K562 (cell line): ENCODE results near the gene DPY19L3. TPM values are rescaled to one million over a fixed set of nuclear protein-coding genes. Genes with fewer than 3 reads are reported as not detected.

ENCODE experiments used
- ATAC-seq: fragments of 200-7000 bp; cut with Tn5 transposase; 3 replicates; pipeline ENCODE4 v1.9.1; 2020; ENCODE audit warnings: moderate library complexity
- BruUV-seq: library from RNA; stranded (reverse); fragments of 400-500 nt; replicated peaks from 2 replicates; lab custom pipeline; 2021; lab: Mats Ljungman, UMichigan
- CTCF ChIA-PET: fragments of 300-600 bp; formaldehyde crosslinking; extraction: SDS; loops from one replicate; lab custom pipeline; 2021; ENCODE audit warnings: low intra/inter-chr PET ratio; lab: Yijun Ruan, JAX
- POLR2A ChIA-PET: fragments of 300-600, 350-650 bp; sonication (Branson Sonifier 250); formaldehyde crosslinking; extraction: SDS; loops from one replicate; lab custom pipeline; 2021; ENCODE audit warnings: antibody characterized with exemption, inconsistent platforms; lab: Yijun Ruan, JAX
- DNase-seq, 4 experiments: peaks; one replicate each; pipeline versions ENCODE4 v3.0.0 to v3.0.0-alpha.2; 2011 to 2018; ENCODE audit warnings: low spot score in 3 of 4, mixed read lengths in 3 of 4; ENCODE audit errors: extremely low read depth in 1 of 4
- FAIRE-seq: peaks from 2 replicates; lab custom pipeline; 2011; peaks lifted over from hg19 to GRCh38; lab: Jason Lieb, UNC
- H2AFZ ChIP-seq: 2 replicates; pipeline ENCODE4 v1.6.0; 2011; ENCODE audit warnings: low read depth, low read length, control low read depth, inconsistent platforms
- H3K27ac ChIP-seq: fragments of 200-600 bp; 3 replicates; pipeline ENCODE4 v1.8.0; 2011; ENCODE audit warnings: low read depth, mild to moderate bottlenecking, control low read depth, inconsistent platforms, low read length, moderate library complexity, mixed read lengths; ENCODE audit errors: extremely low read depth
- H3K27me3 ChIP-seq, 2 experiments: fragments of 300-600 bp in 1 of 2; 2 replicates in 1 of 2; 3 replicates in 1 of 2; pipeline versions ENCODE4 v1.6.0 to v1.8.0; 2011; ENCODE audit warnings: inconsistent platforms in 2 of 2, low read length in 2 of 2, mild to moderate bottlenecking in 1 of 2, mixed read lengths in 1 of 2, moderate library complexity in 1 of 2; ENCODE audit not compliant: control insufficient read depth in 2 of 2, insufficient read depth in 2 of 2
- H3K36me3 ChIP-seq: fragments of 300-600 bp; 3 replicates; pipeline ENCODE4 v1.8.0; 2011; ENCODE audit warnings: mild to moderate bottlenecking, low read length, inconsistent platforms; ENCODE audit not compliant: control insufficient read depth, insufficient read depth
- H3K4me1 ChIP-seq, 2 experiments: fragments of 200-600 bp in 1 of 2; replicated peaks in 1 of 2; 2 replicates in 1 of 2; 3 replicates in 1 of 2; pipeline versions ENCODE4 v1.5.1 to v1.8.0; 2011; ENCODE audit warnings: inconsistent platforms in 2 of 2, low read length in 2 of 2, mild to moderate bottlenecking in 1 of 2, mixed read lengths in 1 of 2, moderate library complexity in 1 of 2; ENCODE audit not compliant: control insufficient read depth in 2 of 2, insufficient read depth in 2 of 2
- H3K4me2 ChIP-seq: 2 replicates; pipeline ENCODE4 v1.6.1; 2011; ENCODE audit warnings: low read length, control low read depth, inconsistent platforms, mixed read lengths; ENCODE audit not compliant: insufficient read depth
- H3K4me3 ChIP-seq: fragments of 200-600 bp; sonication (generic), shearing (Covaris generic); 2 replicates; pipeline ENCODE4 v1.5.1; 2016; ENCODE audit warnings: control low read depth, inconsistent platforms
- H3K79me2 ChIP-seq: fragments of 200-600 bp; 3 replicates; pipeline ENCODE4 v1.8.0; 2011; ENCODE audit warnings: low read length, inconsistent platforms; ENCODE audit not compliant: control insufficient read depth, insufficient read depth
- H3K9ac ChIP-seq, 2 experiments: 2 replicates each; pipeline versions ENCODE4 v1.6.0 to v1.6.1; 2011; ENCODE audit warnings: low read depth in 2 of 2, low read length in 2 of 2, control low read depth in 1 of 2, inconsistent platforms in 1 of 2, mild to moderate bottlenecking in 1 of 2, mixed read lengths in 1 of 2; ENCODE audit not compliant: insufficient read depth in 1 of 2
- H3K9me1 ChIP-seq: one replicate; pipeline ENCODE4 v1.6.0; 2011; ENCODE audit warnings: inconsistent platforms, mild to moderate bottlenecking, low read length, moderate library complexity; ENCODE audit not compliant: control insufficient read depth, insufficient read depth
- H3K9me3 ChIP-seq: replicated peaks from 2 replicates; pipeline ENCODE4 v1.5.1; 2011; ENCODE audit warnings: low read depth, low read length, inconsistent platforms; ENCODE audit not compliant: control insufficient read depth, insufficient read depth
- H4K20me1 ChIP-seq: replicated peaks from 2 replicates; pipeline ENCODE4 v1.6.1; 2011; ENCODE audit warnings: low read length, inconsistent platforms, mixed read lengths; ENCODE audit not compliant: control insufficient read depth, insufficient read depth
- BHLHE40 ChIP-seq: IDR thresholded peaks from 2 replicates; pipeline ENCODE4 v1.6.1; 2011; ENCODE audit warnings: low read length, improper control_type of control experiment
- CAMTA2 ChIP-seq: fragments of 250-450 bp; sonication (Bioruptor Pico); conservative IDR thresholded peaks from 2 replicates; pipeline ENCODE4 v1.5.1; 2022
- CSDE1 ChIP-seq, 2 experiments: fragments of 450-650 bp; IDR thresholded peaks; 2 replicates each; pipeline ENCODE4 v1.6.1; 2016; ENCODE audit warnings: mild to moderate bottlenecking in 1 of 2
- EP400 ChIP-seq: fragments of 450-650 bp; IDR thresholded peaks from 2 replicates; pipeline ENCODE4 v1.6.1; 2017; ENCODE audit warnings: antibody characterized with exemption, mild to moderate bottlenecking, moderate library complexity
- FOS ChIP-seq: IDR thresholded peaks from 3 replicates; pipeline ENCODE4 v1.6.1; 2011; ENCODE audit not compliant: insufficient read length; ENCODE audit errors: extremely low read depth
- ILK ChIP-seq: fragments of 450-650 bp; IDR thresholded peaks from 2 replicates; pipeline ENCODE4 v1.6.1; 2016; ENCODE audit warnings: missing genetic modification characterization, low read depth, mild to moderate bottlenecking, missing compliant biosample characterization, moderate library complexity, borderline replicate concordance
- NEUROD1 ChIP-seq: fragments of 150-350 bp; IDR thresholded peaks from 2 replicates; pipeline ENCODE4 v1.6.1; 2014; ENCODE audit warnings: borderline replicate concordance, low read length, low read depth; ENCODE audit not compliant: partially characterized antibody
- POLR2B ChIP-seq: fragments of 450-650 bp; IDR thresholded peaks from 2 replicates; pipeline ENCODE4 v1.6.1; 2018; ENCODE audit warnings: low read depth; ENCODE audit not compliant: partially characterized antibody
- PTBP1 ChIP-seq: fragments of 200-400 bp; formaldehyde crosslinking; IDR thresholded peaks from 2 replicates; pipeline ENCODE4 v1.6.1; 2017; ENCODE audit warnings: low read depth, low read length
- TCF7L2 ChIP-seq: fragments of 150-350 bp; IDR thresholded peaks from 2 replicates; pipeline ENCODE4 v1.6.1; 2016; ENCODE audit warnings: low read depth, mild to moderate bottlenecking, low read length, moderate library complexity
- WHSC1 ChIP-seq: IDR thresholded peaks from one replicate; pipeline ENCODE4 v1.6.1; 2012; ENCODE audit warnings: low read length, control low read depth, inconsistent platforms
- XRCC4 ChIP-seq: IDR thresholded peaks from one replicate; pipeline ENCODE4 v1.6.1; 2011; ENCODE audit not compliant: insufficient read depth, insufficient read length; ENCODE audit errors: extremely low read depth
- ZNF316 ChIP-seq: fragments of 450-650 bp; IDR thresholded peaks from 2 replicates; pipeline ENCODE4 v1.6.1; 2016
- ZNF717 ChIP-seq: fragments of 250-450 bp; sonication (Bioruptor Pico); IDR thresholded peaks from 2 replicates; pipeline ENCODE4 v1.5.0; 2021
- ZNF76 ChIP-seq: fragments of 250-450 bp; sonication (Bioruptor Pico); IDR thresholded peaks from 2 replicates; pipeline ENCODE4 v1.4.0; 2020; ENCODE audit warnings: mild to moderate bottlenecking, moderate library complexity, borderline replicate concordance
- ZNF79 ChIP-seq: fragments of 250-450 bp; sonication (Bioruptor Pico); IDR thresholded peaks from 2 replicates; pipeline ENCODE4 v1.4.0; 2020; ENCODE audit warnings: low read depth, mild to moderate bottlenecking, moderate library complexity
- WGBS: fragments of 100-300 bp; shearing (Covaris generic); methylation state at CpG from one replicate; pipeline ENCODE4 v1.1.6; 2016; ENCODE audit warnings: low coverage, mixed read lengths; ENCODE audit not compliant: insufficient coverage; ENCODE audit errors: missing lambda C conversion rate; 5-methylcytosine and 5-hydroxymethylcytosine counted together
- in situ Hi-C: fragments of 300-500 bp; cut with MboI; formaldehyde crosslinking; loops from 4 replicates; pipeline ENCODE4 v1.15.0; 2018; ENCODE audit warnings: inconsistent platforms, mixed read lengths
- intact Hi-C: fragments of 100-400 bp; cut with micrococcal nuclease; formaldehyde crosslinking; loops from 2 replicates; pipeline ENCODE4 v1.14.2; 2022
- polyA plus RNA-seq, 8 experiments: library from polyadenylated mRNA; depleted of rRNA in 4 of 8; stranded (reverse) in 5 of 8; unstranded in 3 of 8; fragments of >200 nt; fragmentation: Nextera tagmentation in 2 of 8; fragmentation: Illumina TruSeq in 1 of 8; extraction: Ambion mirVana in 2 of 8; extraction: Trizol in 1 of 8; gene quantifications; 2 replicates each; pipeline versions ENCODE4 v1.2.1 to v1.2.3, GENCODE V29; 2011 to 2014; ENCODE audit warnings: inconsistent platforms in 1 of 8, missing spikeins in 1 of 8
- total RNA-seq, 7 experiments: library from RNA; depleted of rRNA in 6 of 7; stranded (reverse); fragments of >200 nt in 6 of 7; fragmentation: Illumina TruSeq in 2 of 7; extraction: Trizol in 2 of 7; gene quantifications; 2 replicates each; pipeline versions ENCODE4 v1.2.1 to v1.2.3, GENCODE V29; 2011 to 2021; ENCODE audit warnings: low replicate concordance in 1 of 7
- TF ChIP-seq, protein P1 (sequence below): conservative IDR thresholded peaks from 2 replicates; pipeline ENCODE4 v1.6.1; 2011; ENCODE audit warnings: low read depth, mild to moderate bottlenecking, low read length; ENCODE audit not compliant: control insufficient read depth

DPY19L3 gene
- total and polyA plus RNA-seq, 9 of the 15 experiments (the other 6 are each of a cell fraction or from before 2014, with no cell fraction given) = 4.7 to 39.2 (median 22.0) TPM

DNA sequence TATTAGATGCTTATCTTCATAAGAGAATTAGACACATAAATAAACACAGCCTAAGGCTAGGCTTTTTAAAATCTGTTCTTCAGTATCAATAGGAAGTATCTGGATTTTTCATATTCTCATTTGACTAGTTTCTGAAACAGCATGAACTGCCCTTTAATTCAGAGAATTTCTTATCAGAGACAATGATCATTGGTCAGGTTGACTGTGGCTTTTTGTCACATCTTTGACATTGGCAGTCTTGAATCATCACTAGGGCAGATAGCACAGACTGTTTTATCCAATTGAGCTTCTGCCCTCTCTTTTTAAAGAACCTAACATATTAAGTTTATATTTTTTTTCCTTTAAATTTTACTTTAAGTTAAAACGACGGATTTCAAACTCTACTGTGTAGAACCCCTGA is 59.6 kb downstream of the DPY19L3 start:
- no peaks in the 10 kb centered on the region for H4K20me1 ChIP-seq
- DNase-seq (no peak), ATAC-seq (no peak)
- H3K9me3 ChIP-seq = no peaks in the 10 kb centered on the region
- no peak overlapping the region for H2AFZ ChIP-seq
- no peak for TF ChIP-seq TCF7L2
- no peak for TF ChIP-seq CAMTA2 (CRISPR knock-in tag)
- no peak for TF ChIP-seq NEUROD1
- no peak for TF ChIP-seq ILK (tag)
- no peak for TF ChIP-seq WHSC1
- TF ChIP-seq, protein P1, sequence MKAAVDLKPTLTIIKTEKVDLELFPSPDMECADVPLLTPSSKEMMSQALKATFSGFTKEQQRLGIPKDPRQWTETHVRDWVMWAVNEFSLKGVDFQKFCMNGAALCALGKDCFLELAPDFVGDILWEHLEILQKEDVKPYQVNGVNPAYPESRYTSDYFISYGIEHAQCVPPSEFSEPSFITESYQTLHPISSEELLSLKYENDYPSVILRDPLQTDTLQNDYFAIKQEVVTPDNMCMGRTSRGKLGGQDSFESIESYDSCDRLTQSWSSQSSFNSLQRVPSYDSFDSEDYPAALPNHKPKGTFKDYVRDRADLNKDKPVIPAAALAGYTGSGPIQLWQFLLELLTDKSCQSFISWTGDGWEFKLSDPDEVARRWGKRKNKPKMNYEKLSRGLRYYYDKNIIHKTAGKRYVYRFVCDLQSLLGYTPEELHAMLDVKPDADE = no peak
- TF ChIP-seq ZNF717 (CRISPR knock-in tag) = no peak
- no peak for TF ChIP-seq FOS
- TF ChIP-seq ZNF79 (CRISPR knock-in tag) = no peak
- no peak for TF ChIP-seq PTBP1
- no peak for TF ChIP-seq ZNF76
- no peak for TF ChIP-seq BHLHE40
- TF ChIP-seq ZNF316 = no peak
- TF ChIP-seq EP400 = no peak
- TF ChIP-seq CSDE1 (IDR thresholded peaks at IDR 0.05) = no peak
- no peak for TF ChIP-seq XRCC4
- no peak for TF ChIP-seq POLR2B
- TF ChIP-seq, all 486 proteins: peak for 0
- Histone ChIP-seq H3K27ac (no peak overlapping the region), H3K79me2 (no peaks in the 10 kb centered on the region), H3K27me3 (no peaks in the 10 kb centered on the region), H3K9me1 (no peaks in the 10 kb centered on the region), H3K4me3 (no peak overlapping the region), H3K4me1 (no peaks in the 10 kb centered on the region), H3K9ac (no peak overlapping the region), H3K36me3 (peaks cover 31% of the 10 kb centered on the region; the same call in 1 of the 3 replicates), H3K4me2 (no peak overlapping the region)
- BruUV-seq = no TSS peak
- intact Hi-C loops = loop anchor here (10.0 kb wide), 1 partner anchor 100 kb away; no protein-coding TSS in a partner anchor
- ChIA-PET CTCF (interaction anchor here (0.7 kb wide), 1 partner anchor 178 kb away, joined by 3 read pairs; no protein-coding TSS in a partner anchor), POLR2A (interaction anchor here (1.2 to 1.4 kb wide), 3 partner anchors 9 to 48 kb away, joined by 3 to 5 read pairs (median 4); no protein-coding TSS in a partner anchor)
- no peak for FAIRE-seq
- in situ Hi-C loops = no loop called here
- WGBS = 93% methylated on average over 2 of the region's 2 CpGs
